ENCODE results near the gene SEMA3A.

SEMA3A gene

DNA sequence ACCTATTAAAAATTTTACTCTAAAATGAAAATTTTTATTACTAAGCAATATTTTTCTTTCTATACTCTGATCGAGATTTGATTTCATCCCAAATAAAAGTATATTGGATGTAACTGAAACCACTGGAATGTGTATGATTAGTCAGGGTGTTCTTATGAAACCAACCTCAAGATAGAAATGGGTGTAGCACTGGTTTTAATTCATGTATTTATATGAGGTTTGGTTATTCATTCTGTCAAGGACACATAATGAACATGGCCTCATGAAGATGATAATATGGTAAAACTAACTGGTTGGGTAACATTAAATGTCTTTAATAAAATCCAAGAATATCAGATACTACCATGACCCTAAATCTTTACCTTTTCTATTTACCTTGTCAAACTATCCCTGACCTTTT lies 197.7 kb downstream of the SEMA3A start:
- DNase-seq, result no peak

DNA sequence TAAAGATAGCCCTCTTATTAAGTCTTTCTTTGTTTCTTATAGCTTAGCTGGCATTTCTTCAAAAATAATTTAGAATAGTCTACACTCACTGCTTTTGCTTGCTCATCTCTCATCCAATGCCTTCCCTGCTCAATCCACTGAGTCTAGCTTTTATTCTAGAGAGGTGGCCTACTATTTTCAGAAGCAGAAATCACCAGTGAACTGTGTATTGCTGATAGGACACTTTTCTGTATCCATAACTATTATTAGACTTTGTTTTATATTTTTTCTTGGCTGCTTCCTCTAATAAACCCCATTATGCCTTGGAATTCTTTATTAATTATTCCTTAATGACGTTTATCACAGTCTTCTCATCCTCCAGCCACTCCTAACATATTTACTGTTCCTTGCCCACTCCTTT lies 206.8 kb downstream of the SEMA3A start:
- DNase-seq, result no peak

DNA sequence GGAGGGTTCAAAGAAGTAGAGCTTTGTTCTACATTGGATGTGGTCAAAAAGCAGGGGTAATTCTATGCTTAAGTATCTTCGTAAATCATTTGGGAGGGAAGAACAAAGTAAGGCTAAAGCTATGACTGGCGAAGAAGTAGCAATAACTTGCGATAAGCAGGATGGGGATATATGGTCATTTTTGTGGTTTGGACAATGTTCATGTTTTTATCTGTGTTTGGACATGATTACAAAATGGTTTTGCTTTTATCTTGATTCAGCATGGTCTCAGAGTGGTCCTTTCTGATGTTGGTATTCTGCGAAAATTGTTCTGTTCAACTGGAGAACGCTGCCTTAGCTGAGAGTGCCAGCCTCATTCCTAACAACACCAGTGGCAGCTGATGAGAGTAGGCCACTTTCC lies 208.8 kb downstream of the SEMA3A start:
- no peak for DNase-seq

- no peak for DNase-seq
Measured at GRCh38 chr7:83984591-83984990, 210.0 kb downstream of the SEMA3A start.

GRCh38 chr7:83984076-83984475 lies 210.5 kb downstream of the SEMA3A start:
- DNase-seq, result no peak

DNA sequence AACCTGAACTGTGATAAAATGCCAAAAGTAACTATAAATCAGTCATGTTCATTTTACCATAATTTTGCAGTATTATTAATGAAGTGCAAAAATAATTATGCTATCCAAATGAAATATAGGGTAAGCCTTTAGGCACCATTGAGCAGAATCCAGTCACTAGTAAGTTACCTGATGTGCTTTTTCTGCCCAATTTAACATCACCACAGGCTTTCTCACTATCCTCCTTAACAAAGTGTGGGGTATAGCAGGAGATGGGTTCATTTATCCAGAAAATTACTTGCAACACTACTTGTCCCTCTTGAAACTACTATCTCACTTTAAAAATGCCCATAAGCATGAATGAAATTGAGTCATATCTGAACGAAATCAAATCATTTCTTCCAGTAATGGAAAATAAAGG lies 211.0 kb downstream of the SEMA3A start:
- no peak for DNase-seq

DNA sequence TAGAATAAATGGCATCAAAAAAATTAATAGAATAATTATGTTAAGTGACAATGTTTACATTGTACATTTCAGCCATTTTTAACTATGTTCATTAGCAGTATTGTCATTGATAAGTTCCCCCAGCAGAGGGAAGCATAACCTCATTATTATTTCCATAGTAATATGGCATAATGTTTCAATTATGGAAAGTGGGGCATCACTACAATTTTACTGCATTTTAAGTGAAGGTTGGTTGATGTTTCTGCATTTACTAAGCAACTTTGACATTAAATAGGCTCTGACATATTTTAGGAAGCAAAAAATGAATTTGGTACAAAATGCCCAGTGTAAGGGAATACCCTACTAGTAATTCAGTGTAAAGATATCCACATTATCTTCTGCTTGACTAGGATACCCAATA lies 218.3 kb downstream of the SEMA3A start:
- no peak for DNase-seq

DNA sequence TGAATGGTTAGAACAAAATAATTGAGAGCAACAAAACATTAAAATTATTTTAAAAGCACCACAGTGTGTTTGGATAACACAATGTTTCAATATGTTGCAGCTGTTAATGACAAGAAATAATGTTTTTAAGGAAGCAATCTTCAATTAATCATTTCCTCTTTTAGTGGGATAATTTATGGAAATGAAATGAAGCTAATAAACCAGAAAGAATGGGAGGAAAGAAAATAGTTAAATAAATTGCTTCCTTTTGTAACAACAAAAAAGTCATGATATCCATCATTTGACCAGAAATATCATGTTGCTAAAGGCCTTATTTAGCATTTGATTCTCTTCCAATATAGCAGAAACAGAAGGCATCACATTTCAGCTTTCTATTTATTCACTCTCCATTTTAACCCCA lies 224.5 kb downstream of the SEMA3A start:
- DNase-seq, result no peak

DNA sequence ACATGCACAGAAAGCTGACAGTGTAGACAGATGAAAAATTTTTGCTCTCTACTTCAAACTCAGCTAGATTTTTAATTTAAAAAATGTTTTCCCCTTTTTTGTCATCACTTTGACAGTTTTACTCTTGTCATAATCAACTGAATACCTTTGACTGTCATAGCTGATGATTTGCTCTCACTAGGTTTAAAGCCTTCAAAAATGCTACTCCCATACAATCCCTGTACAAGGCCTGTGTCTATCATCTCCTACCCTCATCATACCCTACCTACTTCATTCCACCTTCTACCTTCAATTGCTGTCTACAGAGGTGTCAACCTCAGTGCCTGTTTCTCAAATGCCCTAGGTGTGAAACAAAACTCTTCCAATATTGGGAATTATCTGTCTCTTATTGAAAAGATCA lies 230.3 kb downstream of the SEMA3A start:
- DNase-seq, result no peak

- DNase-seq, result no peak
Measured at GRCh38 chr7:83957333-83957732, 237.3 kb downstream of the SEMA3A start.

- DNase-seq, result no peak
Measured at GRCh38 chr7:83956104-83956503, 238.5 kb downstream of the SEMA3A start.

DNA sequence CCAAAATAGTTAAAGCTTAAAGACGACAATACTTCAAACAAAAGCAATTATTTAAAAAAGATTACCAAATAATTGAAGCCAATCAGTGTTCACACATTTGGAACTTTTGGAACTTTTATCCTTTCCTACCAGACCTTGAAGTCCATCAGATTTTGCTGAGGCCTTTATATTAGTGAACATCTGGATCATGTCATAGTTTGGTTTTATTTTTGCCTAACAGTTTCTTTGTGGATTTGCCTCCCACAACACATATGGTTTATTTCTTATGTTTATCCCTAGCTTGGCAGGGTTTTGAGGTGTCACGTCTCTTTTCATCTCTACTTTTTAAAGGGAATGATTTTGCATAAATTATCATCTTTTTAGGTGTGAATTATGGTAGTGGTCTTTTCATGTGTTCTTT lies 242.4 kb downstream of the SEMA3A start:
- no peak for DNase-seq

DNA sequence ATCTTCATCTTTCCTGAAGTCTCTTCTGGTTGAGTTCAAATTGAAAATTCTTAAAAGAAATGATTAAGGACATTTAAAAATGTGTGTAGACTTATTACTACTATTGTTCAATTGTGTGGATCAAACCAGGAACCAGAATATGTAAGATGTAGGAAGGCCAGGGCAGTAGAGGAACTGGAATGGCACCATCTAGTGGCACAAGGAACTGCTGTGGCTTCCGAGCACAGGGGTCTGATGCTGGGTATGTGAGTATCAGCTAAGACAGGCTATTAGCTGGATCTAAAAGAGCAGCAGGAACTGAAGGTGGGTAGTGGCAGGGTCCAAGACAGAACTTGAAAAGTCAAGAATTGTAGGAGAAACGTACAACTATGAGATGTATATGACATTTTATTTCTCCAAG lies 247.3 kb downstream of the SEMA3A start:
- DNase-seq, result peak; percentile 9

GRCh38 chr7:83946801-83947200 lies 247.8 kb downstream of the SEMA3A start:
- DNase-seq, result no peak

DNA sequence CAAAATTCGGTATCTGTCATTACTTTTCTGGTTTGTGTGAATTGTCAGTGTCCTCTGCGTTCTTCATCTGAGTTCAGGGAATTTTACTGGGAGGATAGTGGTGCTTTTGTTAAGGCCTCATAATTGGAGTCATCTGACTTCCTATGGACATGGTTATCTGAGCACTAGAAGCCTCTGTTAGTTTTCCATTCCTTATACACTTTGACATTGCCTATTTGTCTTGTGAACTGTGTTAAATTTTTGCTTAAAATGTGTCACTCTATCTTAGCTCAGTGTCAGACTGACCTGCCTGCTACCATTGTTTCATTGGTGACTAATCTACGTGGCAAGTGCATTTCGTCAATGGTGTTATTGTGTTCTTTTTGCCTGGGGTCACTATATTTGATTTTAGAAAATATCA lies 253.3 kb downstream of the SEMA3A start:
- no peak for DNase-seq

- no peak for DNase-seq
Measured at GRCh38 chr7:83937930-83938329, 256.7 kb downstream of the SEMA3A start.

GRCh38 chr7:83936056-83936708 lies 258.4 kb downstream of the SEMA3A start:
- peak; percentile 56 for DNase-seq

- no peak for DNase-seq
Measured at GRCh38 chr7:83934118-83934734, 260.4 kb downstream of the SEMA3A start.

- DNase-seq, result no peak
Measured at GRCh38 chr7:83931968-83932367, 262.6 kb downstream of the SEMA3A start.

DNA sequence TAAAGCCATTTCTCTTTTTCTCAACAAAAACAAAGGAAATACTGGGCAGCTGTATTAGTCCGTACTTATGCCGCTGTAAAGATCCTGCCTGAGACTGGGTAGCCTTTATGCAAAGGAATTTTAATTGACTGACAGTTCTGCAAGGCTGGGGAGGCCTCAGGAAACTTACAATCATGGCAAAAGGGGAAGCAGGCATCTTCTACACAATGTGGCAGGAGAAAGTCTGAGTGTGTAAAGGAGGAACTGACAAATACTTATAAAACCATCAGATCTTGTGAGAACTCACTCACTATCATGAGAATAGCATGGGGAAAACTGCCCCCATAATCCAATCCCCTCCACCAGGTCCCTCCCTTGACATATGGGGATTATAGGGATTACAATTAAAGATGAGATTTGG lies 264.3 kb downstream of the SEMA3A start:
- DNase-seq, result no peak

DNA sequence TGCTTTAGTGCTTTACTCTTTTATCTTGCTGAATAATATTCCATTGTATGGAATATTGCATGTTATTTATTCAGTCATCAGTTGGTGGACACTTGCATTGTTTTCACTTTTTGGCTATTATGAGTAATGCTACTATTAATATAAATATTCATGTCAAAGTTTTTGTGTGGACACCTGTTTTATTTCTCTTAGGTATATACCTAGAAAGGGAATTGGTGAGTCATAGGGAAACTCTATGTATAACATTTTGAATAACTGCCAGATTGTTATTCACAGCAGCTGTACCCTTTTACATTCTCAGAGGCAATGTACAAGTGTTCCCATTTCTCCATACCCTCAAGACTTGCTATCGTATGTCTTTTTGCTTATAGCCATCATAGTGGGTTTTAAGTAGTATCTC lies 268.7 kb downstream of the SEMA3A start:
- no peak for DNase-seq

DNA sequence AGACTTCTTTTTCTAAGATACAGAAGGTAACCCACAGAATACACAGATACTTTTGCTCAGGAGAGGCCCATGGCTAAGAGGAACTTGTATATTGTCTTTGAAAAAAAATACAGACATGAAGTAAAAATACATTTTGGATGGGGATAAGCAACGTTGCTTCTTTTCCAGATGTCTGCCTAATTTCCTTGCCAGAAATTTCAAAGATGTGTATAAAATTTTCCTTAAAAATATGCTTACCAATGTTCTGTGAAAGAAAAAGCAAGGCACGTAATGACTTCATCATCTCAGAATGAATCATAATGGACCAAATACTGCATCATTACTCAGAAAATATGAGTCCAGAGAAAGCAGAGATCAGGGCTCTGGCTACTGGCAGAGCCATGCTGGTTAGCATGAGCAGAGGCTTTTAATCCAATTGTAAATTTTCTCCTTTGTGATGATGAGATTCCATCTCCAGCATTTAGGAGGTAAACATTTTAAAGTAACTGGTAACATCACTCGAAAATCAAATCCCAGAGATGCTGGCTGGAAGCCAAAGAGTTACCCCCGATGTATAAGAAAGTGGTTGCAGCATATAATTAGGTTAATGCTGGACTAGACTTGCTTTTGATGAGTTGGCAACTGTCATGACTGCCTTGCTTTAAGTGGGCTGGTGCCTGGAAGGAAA lies 272.5 kb downstream of the SEMA3A start:
- no peak for DNase-seq

- DNase-seq, result no peak
Measured at GRCh38 chr7:83921271-83921940, 273.2 kb downstream of the SEMA3A start.

DNA sequence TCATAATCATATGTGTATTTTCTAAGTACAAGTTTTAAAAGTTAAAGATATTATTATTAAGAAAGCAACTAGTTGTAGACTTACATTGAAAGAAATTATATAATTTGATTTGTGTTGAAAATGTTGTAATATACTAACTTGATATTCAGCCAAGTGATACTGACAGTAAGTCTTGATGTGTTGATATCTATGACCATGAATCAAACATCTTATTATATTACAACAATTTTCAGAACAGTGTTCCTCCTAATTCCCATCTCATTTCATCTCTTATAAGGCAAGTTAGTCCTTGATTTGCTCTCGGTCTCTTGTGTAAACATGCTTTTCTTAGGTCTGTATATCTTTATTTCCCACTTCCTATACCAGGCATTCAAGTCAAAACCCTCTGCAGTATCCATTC lies 276.4 kb downstream of the SEMA3A start:
- DNase-seq, result no peak
